ENCODE results near the gene MITF.

DNA sequence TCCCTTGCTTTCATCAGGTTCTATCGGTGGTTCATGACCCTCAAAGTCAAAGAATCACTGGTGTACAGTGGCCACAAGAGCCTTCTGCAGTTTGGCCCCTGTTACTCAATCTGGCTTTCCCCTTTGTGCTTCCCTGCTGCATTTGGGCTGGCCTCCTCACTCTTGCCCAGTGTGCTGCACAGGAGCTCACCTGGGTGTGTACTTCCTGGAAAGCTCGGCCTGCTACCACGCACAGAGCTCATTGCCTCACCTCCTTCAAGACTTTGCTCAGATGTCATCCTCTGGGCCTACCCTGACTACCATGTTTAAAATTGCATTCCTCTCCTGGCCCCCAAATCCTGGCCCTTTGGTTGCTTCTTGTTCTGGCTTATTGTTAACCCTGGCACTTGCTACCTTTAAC, 90.9 kb downstream of the MITF start:
- TF ChIP-seq, protein P1, sequence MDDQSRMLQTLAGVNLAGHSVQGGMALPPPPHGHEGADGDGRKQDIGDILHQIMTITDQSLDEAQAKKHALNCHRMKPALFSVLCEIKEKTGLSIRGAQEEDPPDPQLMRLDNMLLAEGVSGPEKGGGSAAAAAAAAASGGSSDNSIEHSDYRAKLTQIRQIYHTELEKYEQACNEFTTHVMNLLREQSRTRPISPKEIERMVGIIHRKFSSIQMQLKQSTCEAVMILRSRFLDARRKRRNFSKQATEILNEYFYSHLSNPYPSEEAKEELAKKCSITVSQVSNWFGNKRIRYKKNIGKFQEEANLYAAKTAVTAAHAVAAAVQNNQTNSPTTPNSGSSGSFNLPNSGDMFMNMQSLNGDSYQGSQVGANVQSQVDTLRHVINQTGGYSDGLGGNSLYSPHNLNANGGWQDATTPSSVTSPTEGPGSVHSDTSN (IDR thresholded peaks at IDR 0.05), result no peak
- TF ChIP-seq CHD2 (IDR thresholded peaks at IDR 0.05; ENCODE audit: low read length, partially characterized antibody) (no peak), FOXJ3 (CRISPR knock-in tag; IDR thresholded peaks at IDR 0.05) (no peak), RAD21 (IDR thresholded peaks at IDR 0.05; ENCODE audit: low read length) (no peak)
- TF ChIP-seq, protein P2, sequence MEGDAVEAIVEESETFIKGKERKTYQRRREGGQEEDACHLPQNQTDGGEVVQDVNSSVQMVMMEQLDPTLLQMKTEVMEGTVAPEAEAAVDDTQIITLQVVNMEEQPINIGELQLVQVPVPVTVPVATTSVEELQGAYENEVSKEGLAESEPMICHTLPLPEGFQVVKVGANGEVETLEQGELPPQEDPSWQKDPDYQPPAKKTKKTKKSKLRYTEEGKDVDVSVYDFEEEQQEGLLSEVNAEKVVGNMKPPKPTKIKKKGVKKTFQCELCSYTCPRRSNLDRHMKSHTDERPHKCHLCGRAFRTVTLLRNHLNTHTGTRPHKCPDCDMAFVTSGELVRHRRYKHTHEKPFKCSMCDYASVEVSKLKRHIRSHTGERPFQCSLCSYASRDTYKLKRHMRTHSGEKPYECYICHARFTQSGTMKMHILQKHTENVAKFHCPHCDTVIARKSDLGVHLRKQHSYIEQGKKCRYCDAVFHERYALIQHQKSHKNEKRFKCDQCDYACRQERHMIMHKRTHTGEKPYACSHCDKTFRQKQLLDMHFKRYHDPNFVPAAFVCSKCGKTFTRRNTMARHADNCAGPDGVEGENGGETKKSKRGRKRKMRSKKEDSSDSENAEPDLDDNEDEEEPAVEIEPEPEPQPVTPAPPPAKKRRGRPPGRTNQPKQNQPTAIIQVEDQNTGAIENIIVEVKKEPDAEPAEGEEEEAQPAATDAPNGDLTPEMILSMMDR (IDR thresholded peaks at IDR 0.05), result no peak
